Naive thymus-derived CD8-positive, alpha-beta T cell (primary cell): ENCODE measurements around the gene BRD1. TPM values are rescaled to one million over a fixed set of nuclear protein-coding genes. Genes with fewer than 3 reads are reported as not detected.

Source experiments
- ATAC-seq, 2 donors: fragments of 150-1000 bp; cut with Tn5 transposase in 1 of 2; sonication (Bioruptor Pico), chemical (Tn5 transposase) in 1 of 2; 1 replicate in 1 of 2; 2 replicates in 1 of 2; pipeline ENCODE4 v1.10.0; 2021; ENCODE audit warnings: mild to moderate bottlenecking in 2 of 2, moderate library complexity in 2 of 2
- POLR2A ChIA-PET: fragments of 350-600 bp; sonication (Branson Sonifier 250); formaldehyde crosslinking; loops from one replicate; lab custom pipeline; 2021; ENCODE audit warnings: antibody characterized with exemption; lab: Charles Lee
- DNase-seq, 10 donors: peaks; one replicate each; pipeline versions ENCODE4 v3.0.0 to v3.0.0-alpha.2; 2020 to 2022
- H3K27ac Mint-ChIP-seq, 10 donors: one replicate each; pipeline ENCODE4 v1.8.0; 2020 to 2022; ENCODE audit warnings: mild to moderate bottlenecking in 10 of 10, mixed read lengths in 10 of 10, moderate library complexity in 4 of 10, inconsistent platforms in 1 of 10
- H3K27me3 Mint-ChIP-seq, 5 donors: one replicate each; pipeline ENCODE4 v1.8.0; 2021 to 2022; ENCODE audit warnings: mixed read lengths in 5 of 5
- H3K36me3 Mint-ChIP-seq, 3 donors: one replicate each; pipeline ENCODE4 v1.8.0; 2020 to 2022; ENCODE audit warnings: mixed read lengths in 3 of 3, mild to moderate bottlenecking in 2 of 3, inconsistent platforms in 1 of 3
- H3K4me1 Mint-ChIP-seq, 4 donors: one replicate each; pipeline ENCODE4 v1.8.0; 2021 to 2022; ENCODE audit warnings: mixed read lengths in 4 of 4
- H3K4me3 Mint-ChIP-seq, 10 donors: one replicate each; pipeline ENCODE4 v1.8.0; 2020 to 2022; ENCODE audit warnings: mild to moderate bottlenecking in 10 of 10, mixed read lengths in 10 of 10, moderate library complexity in 6 of 10, inconsistent platforms in 1 of 10
- H3K9me3 Mint-ChIP-seq, 9 donors: one replicate each; pipeline ENCODE4 v1.8.0; 2020 to 2022; ENCODE audit warnings: mixed read lengths in 9 of 9, mild to moderate bottlenecking in 3 of 9, inconsistent platforms in 1 of 9, moderate library complexity in 1 of 9
- polyA plus RNA-seq, 3 donors: library from polyadenylated mRNA; unstranded; fragments of 300-500 nt; fragmentation: Illumina TruSeq; gene quantifications; one replicate each; pipeline ENCODE4 v1.2.3, GENCODE V29; 2021
- total RNA-seq, 8 experiments: library from RNA in 2 of 8; stranded (reverse) in 2 of 8; gene quantifications; one replicate each; pipeline ENCODE4 v1.2.3 and lab custom pipeline; 2021 to 2026

The BRD1 gene
- total and polyA plus RNA-seq, 5 experiments from 2014 or later: 1.9 to 86.8 (median 3.7) TPM

DNA sequence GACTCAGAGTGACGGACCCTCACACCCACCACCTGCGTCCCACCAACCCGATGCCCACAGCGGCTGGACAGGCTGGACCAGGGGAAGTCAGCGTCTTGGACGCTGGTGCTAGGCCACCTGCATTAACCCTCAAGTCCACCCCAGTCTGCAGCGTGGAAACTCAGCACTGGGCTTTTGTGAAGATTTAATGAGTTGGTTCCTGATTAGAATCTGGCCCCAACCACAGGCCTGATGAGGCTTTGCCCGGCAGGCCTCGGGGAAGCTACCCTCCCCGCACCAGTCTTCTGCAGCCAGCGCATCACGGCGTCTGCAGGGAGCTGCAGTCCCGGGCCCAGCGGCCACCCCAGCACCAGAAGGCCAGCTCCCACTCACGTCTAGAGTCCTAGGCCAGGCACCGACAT, 101.0 kb downstream of the BRD1 start:
- Mint-ChIP-seq H3K36me3 (peaks cover 0 to 2% (median 0%) of the 10 kb centered on the region in 3 donors), H3K9me3 (no peaks in the 10 kb centered on the region), H3K4me1 (peaks cover 12 to 29% (median 18%) of the 10 kb centered on the region in 4 donors), H3K27ac (no peak overlapping the region), H3K4me3 (peak overlapping the region in 3 of 10 donors; percentile 30 to 51 (median 30)), H3K27me3 (peaks cover 4 to 42% (median 28%) of the 10 kb centered on the region in 5 donors)
- no peak for DNase-seq
- POLR2A ChIA-PET: interaction anchor here (0.6 kb wide), 1 partner anchor 1224 kb away, joined by 4 read pairs; no protein-coding TSS in a partner anchor
- no peak for ATAC-seq

GRCh38 chr22:49726022-49726681, 101.5 kb downstream of the BRD1 start:
- no peaks in the 10 kb centered on the region for H3K9me3 Mint-ChIP-seq
- H3K36me3 Mint-ChIP-seq: peaks cover 0 to 2% (median 0%) of the 10 kb centered on the region in 3 donors
- peaks cover 4 to 38% (median 28%) of the 10 kb centered on the region in 5 donors for H3K27me3 Mint-ChIP-seq
- DNase-seq (no peak), ATAC-seq (no peak)
- peaks cover 12 to 29% (median 18%) of the 10 kb centered on the region in 4 donors for H3K4me1 Mint-ChIP-seq
- peak overlapping the region in 7 of 10 donors; percentile 16 to 58 (median 30) for H3K4me3 Mint-ChIP-seq
- POLR2A ChIA-PET: interaction anchor here (0.6 kb wide), 1 partner anchor 1224 kb away, joined by 4 read pairs; no protein-coding TSS in a partner anchor
- peak overlapping the region in 2 of 10 donors; percentile 15 to 68 for H3K27ac Mint-ChIP-seq

DNA sequence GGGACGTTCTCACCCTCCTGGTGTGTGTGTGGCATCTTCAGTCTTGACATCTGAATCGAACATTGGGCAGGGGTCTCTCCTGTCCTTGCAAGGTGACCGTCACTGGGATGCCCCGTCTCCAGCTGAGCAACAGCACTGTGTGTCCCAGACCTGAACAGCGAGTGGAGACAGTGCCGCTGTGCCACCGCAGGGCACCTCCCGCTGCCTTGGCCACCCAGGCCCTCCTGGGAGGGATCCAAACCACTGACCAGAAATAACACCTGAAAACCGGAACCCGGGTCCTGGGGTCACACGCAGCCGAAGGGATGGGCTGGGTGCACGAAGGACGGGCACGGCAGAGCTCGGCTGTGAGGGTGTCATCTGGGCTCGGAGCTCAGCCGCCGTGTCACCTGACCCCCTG, 102.2 kb downstream of the BRD1 start:
- Mint-ChIP-seq H3K36me3 (peaks cover 0 to 2% (median 0%) of the 10 kb centered on the region in 3 donors), H3K9me3 (no peaks in the 10 kb centered on the region), H3K27me3 (peaks cover 4 to 32% (median 23%) of the 10 kb centered on the region in 5 donors), H3K4me3 (peak overlapping the region in 6 of 10 donors; percentile 27 to 85 (median 38)), H3K4me1 (peaks cover 12 to 29% (median 18%) of the 10 kb centered on the region in 4 donors), H3K27ac (no peak overlapping the region)
- ATAC-seq: no peak
- DNase-seq: no peak
- POLR2A ChIA-PET: no interaction called here

- Mint-ChIP-seq H3K27ac (peak overlapping the region in 1 of 10 donors; percentile 46), H3K4me1 (peaks cover 12 to 27% (median 18%) of the 10 kb centered on the region in 4 donors), H3K27me3 (peaks cover 2 to 29% (median 20%) of the 10 kb centered on the region in 5 donors), H3K36me3 (no peaks in the 10 kb centered on the region), H3K4me3 (peak overlapping the region; percentile 61 to 85 (median 75)), H3K9me3 (no peaks in the 10 kb centered on the region)
- ATAC-seq (peak; percentile 87 to 93), DNase-seq (peak; percentile 35 to 76 (median 58))
- POLR2A ChIA-PET: no interaction called here
Measured at GRCh38 chr22:49724893-49725489, 102.7 kb downstream of the BRD1 start.

DNA sequence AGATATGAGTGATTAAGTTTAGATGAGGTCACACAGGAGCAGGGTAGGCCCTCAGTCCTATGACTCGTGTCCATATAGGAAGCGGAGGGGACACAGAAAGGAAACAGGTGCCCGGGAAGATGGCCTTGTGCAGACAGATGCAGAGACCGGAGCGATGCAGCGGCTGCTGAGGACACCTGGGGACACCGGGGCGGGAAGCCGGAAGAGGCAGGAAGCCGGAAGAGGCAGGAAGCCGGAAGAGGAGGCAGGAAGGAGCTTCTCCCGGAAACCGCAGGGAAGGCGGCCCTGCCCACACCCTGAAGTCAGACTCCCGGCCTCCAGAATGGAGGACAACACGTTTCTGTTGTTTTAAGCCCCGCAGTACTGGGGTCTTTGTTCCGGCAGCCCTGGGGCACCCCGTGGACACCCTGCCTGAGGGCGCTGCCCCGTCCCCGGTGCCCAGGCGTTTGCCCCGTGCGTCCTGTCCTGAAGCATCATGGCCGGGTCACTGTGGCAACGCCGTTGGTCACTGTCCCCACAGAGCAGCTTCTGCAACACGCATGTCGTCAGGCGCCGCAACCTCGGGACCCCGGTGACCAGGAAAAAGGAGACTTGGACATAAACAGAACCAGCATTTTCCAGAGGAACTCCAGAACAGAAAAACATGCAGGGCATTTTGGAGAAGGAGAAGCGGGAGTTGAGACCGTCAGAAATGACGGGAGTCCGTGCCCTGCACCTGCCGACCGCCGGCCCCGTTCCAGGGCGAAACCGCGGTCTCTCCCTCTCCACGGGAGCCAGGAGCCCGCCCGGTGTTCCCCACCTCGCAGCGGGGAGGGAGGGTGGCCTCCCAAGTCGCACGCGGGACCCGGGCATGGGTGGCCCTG, 103.4 kb downstream of the BRD1 start:
- Mint-ChIP-seq H3K9me3 (no peaks in the 10 kb centered on the region), H3K36me3 (no peaks in the 10 kb centered on the region), H3K27ac (peak overlapping the region; percentile 75 to 99 (median 90)), H3K27me3 (peaks cover 2 to 25% (median 16%) of the 10 kb centered on the region in 5 donors), H3K4me3 (peak overlapping the region; percentile 85 to 100 (median 93)), H3K4me1 (peaks cover 13 to 27% (median 18%) of the 10 kb centered on the region in 4 donors)
- POLR2A ChIA-PET: no interaction called here
- DNase-seq: peak in 5 of 10 donors; percentile 15 to 36 (median 20)
- ATAC-seq: peak; percentile 33 to 55

DNA sequence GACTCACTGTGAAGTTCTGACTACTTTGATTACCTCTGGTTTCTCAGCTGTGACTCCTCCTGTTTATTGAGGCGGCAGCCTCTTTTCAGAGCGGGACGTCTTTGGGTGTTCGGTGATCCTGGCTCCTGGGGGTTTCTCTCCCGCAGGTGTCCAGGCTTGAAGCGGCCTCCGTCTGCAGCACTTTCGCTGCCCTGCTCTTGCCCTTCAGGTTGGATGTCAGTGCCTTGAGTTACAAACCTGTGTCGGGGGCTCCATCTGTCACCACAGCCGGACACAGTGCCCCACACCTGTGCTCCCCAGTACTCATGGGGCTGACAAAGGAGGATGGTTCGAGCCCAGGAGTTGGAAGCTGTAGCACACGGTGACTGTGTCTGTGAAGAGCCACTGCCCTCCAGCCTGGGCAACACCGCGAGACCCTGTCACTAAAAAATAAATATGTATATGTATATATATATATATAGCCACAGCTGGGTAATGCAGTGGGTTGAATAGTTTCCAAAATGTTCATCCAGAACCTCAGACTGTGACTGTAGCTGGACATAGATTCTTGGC, 104.1 kb downstream of the BRD1 start:
- POLR2A ChIA-PET: no interaction called here
- ATAC-seq (no peak), DNase-seq (no peak)
- H3K9me3 Mint-ChIP-seq: no peaks in the 10 kb centered on the region
- H3K4me1 Mint-ChIP-seq: peaks cover 12 to 26% (median 18%) of the 10 kb centered on the region in 4 donors
- H3K27ac Mint-ChIP-seq: peak overlapping the region; percentile 75 to 99 (median 90)
- H3K4me3 Mint-ChIP-seq: peak overlapping the region; percentile 85 to 100 (median 93)
- H3K36me3 Mint-ChIP-seq: no peaks in the 10 kb centered on the region
- peaks cover 2 to 20% (median 12%) of the 10 kb centered on the region in 5 donors for H3K27me3 Mint-ChIP-seq

Other genes with a start within 250 kb of the BRD1 start
- 10 to 100 TPM; 17.6 to 18.1 TPM for gene ZBED4, start 26.0 kb upstream of the BRD1 start, total RNA-seq
- gene ZBED4, start 26.0 kb upstream of the BRD1 start, polyA plus RNA-seq: 10 to 100 TPM in 1 of 3 donors, 1 to 10 TPM in 2; 5.5 to 11.4 (median 8.1) TPM
- 10 to 100 TPM; 20.3 to 23.6 TPM for gene ALG12, start 90.6 kb upstream of the BRD1 start, total RNA-seq
- gene ALG12, start 90.6 kb upstream of the BRD1 start, polyA plus RNA-seq: 10 to 100 TPM; 10.8 to 17.0 (median 16.9) TPM
- 10 to 100 TPM; 22.1 to 28.0 TPM for gene CRELD2, start 90.8 kb upstream of the BRD1 start, total RNA-seq
- 10 to 100 TPM; 35.8 to 43.6 (median 37.0) TPM for gene CRELD2, start 90.8 kb upstream of the BRD1 start, polyA plus RNA-seq
- 10 to 100 TPM; 42.0 to 44.0 TPM for gene PIM3, start 132.9 kb upstream of the BRD1 start, total RNA-seq
- 10 to 100 TPM; 12.4 to 26.0 (median 13.6) TPM for gene PIM3, start 132.9 kb upstream of the BRD1 start, polyA plus RNA-seq
- not detected for gene IL17REL, start 184.9 kb upstream of the BRD1 start, total RNA-seq
- not detected for gene IL17REL, start 184.9 kb upstream of the BRD1 start, polyA plus RNA-seq
- gene TTLL8, start 230.4 kb upstream of the BRD1 start, total RNA-seq: not detected
- not detected for gene TTLL8, start 230.4 kb upstream of the BRD1 start, polyA plus RNA-seq